PC-9 (cell line): ENCODE measurements around the gene ZNF346. TPM values are rescaled to one million over a fixed set of nuclear protein-coding genes. Genes with fewer than 3 reads are reported as not detected.

Source experiments
- BruUV-seq: library from RNA; stranded (reverse); fragments of 400-500 nt; replicated peaks from 2 replicates; lab custom pipeline; 2021; lab: Mats Ljungman, UMichigan
- CTCF ChIA-PET: fragments of 300-600 bp; sonication (Branson Sonifier 250); formaldehyde crosslinking; loops from one replicate; lab custom pipeline; 2022; ENCODE audit warnings: antibody characterized with exemption; lab: Charles Lee
- POLR2A ChIA-PET: fragments of 300-600 bp; sonication (Branson Sonifier 250); formaldehyde crosslinking; loops from one replicate; lab custom pipeline; 2022; ENCODE audit warnings: antibody characterized with exemption; ENCODE audit not compliant: unreplicated experiment; lab: Charles Lee
- DNase-seq, 2 experiments: peaks; one replicate each; pipeline versions ENCODE4 v3.0.0 to v3.0.0-alpha.2; 2015 to 2022; ENCODE audit warnings: mixed read lengths in 1 of 2
- H2AFZ ChIP-seq: fragments of 200-600 bp; sonication (generic); 2 replicates; pipeline ENCODE4 v1.8.1; 2017; ENCODE audit warnings: antibody characterized with exemption
- H3F3A ChIP-seq: fragments of 200-600 bp; sonication (generic); 2 replicates; pipeline ENCODE4 v1.8.1; 2017; ENCODE audit warnings: antibody characterized with exemption, mild to moderate bottlenecking, low read depth; ENCODE audit not compliant: insufficient read depth
- H3K27ac ChIP-seq: fragments of 200-600 bp; sonication (generic); 2 replicates; pipeline ENCODE4 v1.6.1; 2016; ENCODE audit warnings: mixed run types
- H3K27me3 ChIP-seq: fragments of 200-600 bp; sonication (generic); 2 replicates; pipeline ENCODE4 v1.6.1; 2016; ENCODE audit warnings: low read depth, mixed run types; ENCODE audit not compliant: insufficient read depth
- H3K36me3 ChIP-seq: fragments of 200-600 bp; sonication (generic); 2 replicates; pipeline ENCODE4 v1.6.1; 2016; ENCODE audit warnings: low read depth, mixed run types
- H3K4me1 ChIP-seq: fragments of 200-600 bp; sonication (generic); replicated peaks from 2 replicates; pipeline ENCODE4 v1.6.1; 2016; ENCODE audit warnings: mixed run types; ENCODE audit not compliant: insufficient read depth
- H3K4me2 ChIP-seq: fragments of 200-600 bp; sonication (generic); 2 replicates; pipeline ENCODE4 v1.6.1; 2017; ENCODE audit warnings: mixed run types
- H3K4me3 ChIP-seq: fragments of 200-600 bp; sonication (generic); 2 replicates; pipeline ENCODE4 v1.6.1; 2016; ENCODE audit warnings: mixed run types
- H3K79me2 ChIP-seq: fragments of 200-600 bp; sonication (generic); 2 replicates; pipeline ENCODE4 v1.6.1; 2017; ENCODE audit warnings: low read depth, mixed run types
- H3K9me2 ChIP-seq: fragments of 200-600 bp; sonication (generic); 2 replicates; pipeline ENCODE4 v1.8.1; 2017; ENCODE audit warnings: mild to moderate bottlenecking; ENCODE audit not compliant: insufficient read depth
- H3K9me3 ChIP-seq: fragments of 200-600 bp; sonication (generic); 2 replicates; pipeline ENCODE4 v1.8.1; 2016; ENCODE audit warnings: low read depth; ENCODE audit not compliant: insufficient read depth
- H4K20me1 ChIP-seq: fragments of 200-600 bp; sonication (generic); 2 replicates; pipeline ENCODE4 v1.8.1; 2017; ENCODE audit not compliant: insufficient read depth
- EZH2 ChIP-seq: fragments of 200-600 bp; sonication (generic); IDR thresholded peaks from 2 replicates; pipeline ENCODE4 v1.8.0; 2017; ENCODE audit warnings: antibody characterized with exemption, low read depth
- intact Hi-C: fragments of 100-400 bp; cut with micrococcal nuclease; formaldehyde crosslinking; loops from one replicate; pipeline ENCODE4 v1.10.0; 2022; ENCODE audit not compliant: unreplicated experiment
- total RNA-seq: library from RNA; stranded (reverse); gene quantifications from 2 replicates; pipeline ENCODE4 v1.2.3, GENCODE V29; 2021
- TF ChIP-seq, protein P1 (sequence below): fragments of 200-600 bp; sonication (generic); conservative IDR thresholded peaks from 2 replicates; pipeline ENCODE4 v1.6.1; 2017; ENCODE audit warnings: mixed run types, antibody characterized with exemption, mild to moderate bottlenecking, moderate library complexity

ZNF346 gene
- total RNA-seq, 1 experiment from 2014 or later, result 23.8 TPM

DNA sequence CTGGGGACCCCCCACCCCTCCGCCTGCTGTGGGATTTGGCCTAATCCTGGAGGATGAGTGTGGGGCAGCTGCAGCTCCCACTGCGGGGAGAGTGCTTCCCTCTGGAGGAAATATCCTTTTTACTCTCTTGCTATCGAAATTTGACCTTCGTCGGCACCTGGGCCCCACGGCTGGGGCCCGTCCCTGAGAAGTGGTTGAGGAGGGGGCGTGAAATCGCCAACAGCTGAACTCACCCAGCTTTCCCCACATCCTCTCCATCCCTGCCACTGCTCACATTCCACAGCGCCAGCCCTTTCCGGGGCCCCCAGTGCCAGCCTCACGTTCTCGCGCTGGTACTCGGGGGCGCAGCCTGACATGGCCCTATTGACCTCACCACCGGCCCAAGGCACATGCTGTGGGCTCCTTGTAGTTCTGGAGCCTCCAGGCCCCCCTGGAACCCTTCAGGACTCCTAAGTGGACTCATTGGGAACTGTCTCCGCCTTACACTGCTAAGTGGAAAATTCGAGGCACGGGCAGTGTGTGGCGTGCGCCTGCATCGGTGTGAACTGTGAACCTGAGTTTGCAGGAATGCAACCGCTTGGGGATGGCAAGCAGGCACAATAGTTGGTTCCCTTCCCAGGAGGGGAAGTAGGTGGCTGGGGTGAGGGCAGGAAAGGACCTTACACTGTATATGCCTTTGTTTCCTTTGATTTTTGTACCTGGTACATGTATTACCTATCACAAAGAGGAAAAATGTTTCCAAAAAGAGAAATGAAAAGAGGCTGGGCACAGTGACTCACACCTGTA lies 83.4 kb downstream of the ZNF346 start:
- no peaks in the 10 kb centered on the region for H4K20me1 ChIP-seq
- POLR2A ChIA-PET, result interaction anchor here (0.6 kb wide), 1 partner anchor 961 kb away, joined by 3 read pairs; no protein-coding TSS in a partner anchor
- H3K79me2 ChIP-seq, result no peaks in the 10 kb centered on the region
- CTCF ChIA-PET, result interaction anchor here (0.6 kb wide), 1 partner anchor 222 kb away, joined by 3 read pairs; no protein-coding TSS in a partner anchor
- no TSS peak for BruUV-seq
- no peaks in the 10 kb centered on the region for H3K36me3 ChIP-seq
- H3K27ac ChIP-seq, result no peak overlapping the region
- intact Hi-C loops, result no loop called here
- H3F3A ChIP-seq, result no peaks in the 10 kb centered on the region
- H3K4me2 ChIP-seq, result no peak overlapping the region
- H3K4me1 ChIP-seq, result no peaks in the 10 kb centered on the region
- no peak for TF ChIP-seq EZH2
- TF ChIP-seq, protein P1, sequence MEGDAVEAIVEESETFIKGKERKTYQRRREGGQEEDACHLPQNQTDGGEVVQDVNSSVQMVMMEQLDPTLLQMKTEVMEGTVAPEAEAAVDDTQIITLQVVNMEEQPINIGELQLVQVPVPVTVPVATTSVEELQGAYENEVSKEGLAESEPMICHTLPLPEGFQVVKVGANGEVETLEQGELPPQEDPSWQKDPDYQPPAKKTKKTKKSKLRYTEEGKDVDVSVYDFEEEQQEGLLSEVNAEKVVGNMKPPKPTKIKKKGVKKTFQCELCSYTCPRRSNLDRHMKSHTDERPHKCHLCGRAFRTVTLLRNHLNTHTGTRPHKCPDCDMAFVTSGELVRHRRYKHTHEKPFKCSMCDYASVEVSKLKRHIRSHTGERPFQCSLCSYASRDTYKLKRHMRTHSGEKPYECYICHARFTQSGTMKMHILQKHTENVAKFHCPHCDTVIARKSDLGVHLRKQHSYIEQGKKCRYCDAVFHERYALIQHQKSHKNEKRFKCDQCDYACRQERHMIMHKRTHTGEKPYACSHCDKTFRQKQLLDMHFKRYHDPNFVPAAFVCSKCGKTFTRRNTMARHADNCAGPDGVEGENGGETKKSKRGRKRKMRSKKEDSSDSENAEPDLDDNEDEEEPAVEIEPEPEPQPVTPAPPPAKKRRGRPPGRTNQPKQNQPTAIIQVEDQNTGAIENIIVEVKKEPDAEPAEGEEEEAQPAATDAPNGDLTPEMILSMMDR, result no peak
- no peaks in the 10 kb centered on the region for H3K27me3 ChIP-seq
- H3K9me3 ChIP-seq, result no peaks in the 10 kb centered on the region
- H3K9me2 ChIP-seq, result no peaks in the 10 kb centered on the region
- no peak overlapping the region for H2AFZ ChIP-seq
- no peak overlapping the region for H3K4me3 ChIP-seq
- DNase-seq, result no peak

DNA sequence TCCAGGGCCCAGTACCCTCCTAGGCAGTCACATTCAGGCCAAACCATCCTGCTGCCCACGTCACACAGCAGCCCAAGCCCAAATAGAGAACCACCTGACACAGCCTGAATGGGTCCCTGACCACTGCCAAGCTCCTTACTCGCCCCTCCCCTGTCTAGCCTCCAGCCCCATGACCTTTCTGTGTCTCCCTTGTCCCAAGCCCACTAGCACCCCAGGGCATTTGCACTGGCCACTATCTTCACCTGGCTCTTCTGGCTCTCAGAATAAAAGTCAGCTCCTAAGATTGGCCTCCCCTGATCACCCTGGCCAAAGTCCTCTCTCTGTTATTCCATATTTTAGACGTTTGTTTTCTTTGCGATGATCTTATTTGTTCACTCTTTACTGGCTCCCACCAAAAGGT lies 84.7 kb downstream of the ZNF346 start:
- Histone ChIP-seq H3K9me3 (no peaks in the 10 kb centered on the region), H3K79me2 (no peaks in the 10 kb centered on the region), H3K27ac (no peak overlapping the region), H3F3A (no peaks in the 10 kb centered on the region), H3K27me3 (no peaks in the 10 kb centered on the region), H3K9me2 (no peaks in the 10 kb centered on the region), H3K4me1 (no peaks in the 10 kb centered on the region), H3K4me3 (no peak overlapping the region), H3K4me2 (no peak overlapping the region), H2AFZ (no peak overlapping the region), H4K20me1 (no peaks in the 10 kb centered on the region), H3K36me3 (no peaks in the 10 kb centered on the region)
- CTCF ChIA-PET, result interaction anchor here (0.5 to 1.0 kb wide), 3 partner anchors 87 to 446 kb away, joined by 3 read pairs; no protein-coding TSS in a partner anchor
- intact Hi-C loops, result no loop called here
- no peak for TF ChIP-seq EZH2
- TF ChIP-seq, protein P1, result no peak
- DNase-seq, result no peak
- POLR2A ChIA-PET, result no interaction called here
- BruUV-seq, result no TSS peak

DNA sequence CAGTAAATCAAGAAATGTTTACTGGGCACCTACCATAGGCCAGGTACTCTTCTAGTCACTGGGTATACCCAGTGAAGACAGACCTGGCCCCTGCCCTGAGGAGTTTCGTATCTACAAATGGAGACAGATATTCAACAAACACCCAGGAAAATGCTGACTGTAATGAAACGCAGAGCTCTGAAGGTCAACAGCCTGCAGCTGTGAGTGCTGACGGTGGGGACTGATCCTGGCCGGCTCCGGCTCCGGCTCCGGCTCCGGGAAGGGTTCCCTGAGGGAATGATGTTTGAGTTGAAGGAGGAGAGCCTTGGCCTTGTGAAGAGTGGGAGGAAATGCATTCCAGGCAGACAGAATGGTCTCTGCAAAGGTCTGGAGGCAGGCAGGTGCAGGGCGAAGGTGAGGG lies 87.3 kb downstream of the ZNF346 start:
- Histone ChIP-seq H3K79me2 (no peaks in the 10 kb centered on the region), H3K9me2 (no peaks in the 10 kb centered on the region), H3K27ac (no peak overlapping the region), H3K27me3 (no peaks in the 10 kb centered on the region), H2AFZ (no peak overlapping the region), H3K4me3 (no peak overlapping the region), H3K9me3 (no peaks in the 10 kb centered on the region), H3K4me2 (no peak overlapping the region), H3K36me3 (no peaks in the 10 kb centered on the region), H3K4me1 (no peaks in the 10 kb centered on the region), H4K20me1 (no peaks in the 10 kb centered on the region), H3F3A (no peaks in the 10 kb centered on the region)
- BruUV-seq, result no TSS peak
- POLR2A ChIA-PET, result no interaction called here
- CTCF ChIA-PET, result interaction anchor here (0.7 to 3.4 kb wide), 2 partner anchors 38 to 449 kb away, joined by 3 to 22 read pairs; no protein-coding TSS in a partner anchor
- TF ChIP-seq, protein P1, result no peak
- no peak for TF ChIP-seq EZH2
- intact Hi-C loops, result loop anchor here (5.0 to 10.0 kb wide), 2 partner anchors 285 to 1383 kb away; no protein-coding TSS in a partner anchor
- no peak for DNase-seq
